ENCODE data around the gene IL24.

IL24 gene

DNA sequence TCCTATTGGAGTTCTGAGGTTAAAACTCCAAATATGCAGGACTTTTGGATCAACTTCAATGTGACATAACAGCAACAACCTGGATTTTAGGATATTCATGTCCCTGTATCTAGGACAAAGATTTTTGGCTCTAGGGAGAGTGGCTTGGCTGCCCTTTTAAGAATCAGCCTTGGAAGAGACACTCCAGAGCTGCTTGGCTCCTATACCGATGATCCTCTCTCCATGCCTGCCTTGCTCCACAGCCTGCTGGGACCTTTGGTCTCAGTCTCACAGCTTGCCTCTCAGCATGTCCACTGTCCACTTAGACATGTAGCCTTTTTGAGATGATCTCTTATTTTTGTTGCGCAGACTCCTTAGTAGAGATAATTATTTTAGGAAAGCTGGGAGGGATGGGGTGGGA, 29.0 kb downstream of the IL24 start:
- DNase-seq, result no peak

DNA sequence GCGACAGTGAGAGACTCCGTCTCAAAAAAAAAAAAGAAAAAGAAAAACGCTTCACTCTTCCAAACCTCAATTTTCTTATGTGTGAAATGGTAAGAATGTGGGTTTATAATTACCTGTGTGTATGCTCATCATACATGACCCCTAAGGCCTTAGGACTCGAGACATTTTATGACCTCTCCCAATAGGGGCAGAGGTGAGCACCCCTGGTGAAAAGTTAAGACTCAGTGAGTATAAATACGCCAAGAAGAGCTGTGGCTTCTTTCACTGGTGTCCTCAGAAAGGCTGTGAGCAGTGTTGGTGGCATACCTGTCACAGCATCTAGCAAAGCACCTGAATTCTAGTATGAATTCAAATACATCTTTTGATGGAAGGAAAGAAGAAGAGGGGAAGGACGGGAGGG, 32.3 kb downstream of the IL24 start:
- DNase-seq, result no peak

DNA sequence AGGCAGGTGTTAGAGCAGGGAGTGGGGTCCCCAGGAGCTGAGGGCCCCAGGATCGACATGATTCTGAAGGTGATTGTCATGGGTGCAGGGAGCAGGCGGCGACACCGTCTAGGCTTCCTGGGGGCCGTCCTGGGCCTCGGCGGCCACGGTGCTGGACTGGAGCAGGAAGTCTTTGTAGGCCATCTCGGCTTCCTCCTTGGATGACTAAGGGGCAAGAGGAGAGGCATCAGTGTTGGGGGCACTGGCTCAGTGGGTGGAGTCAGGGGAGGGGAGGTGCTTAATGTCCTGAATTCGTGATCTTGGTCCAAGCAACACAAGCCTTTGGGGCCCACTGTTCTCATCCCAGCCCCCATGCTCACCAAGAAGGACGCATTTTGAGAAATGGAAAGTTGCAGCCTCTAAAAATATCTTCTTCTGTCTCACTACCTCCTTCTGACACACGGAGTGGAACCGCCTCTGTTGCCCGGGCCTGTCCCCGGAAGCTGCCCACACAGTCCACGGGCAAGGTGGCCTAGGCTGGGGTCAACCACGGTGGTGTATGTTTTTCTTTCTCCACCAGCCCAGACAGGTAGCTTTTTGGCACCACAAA, 33.1 kb downstream of the IL24 start:
- DNase-seq, result peak; percentile 69 to 82

DNA sequence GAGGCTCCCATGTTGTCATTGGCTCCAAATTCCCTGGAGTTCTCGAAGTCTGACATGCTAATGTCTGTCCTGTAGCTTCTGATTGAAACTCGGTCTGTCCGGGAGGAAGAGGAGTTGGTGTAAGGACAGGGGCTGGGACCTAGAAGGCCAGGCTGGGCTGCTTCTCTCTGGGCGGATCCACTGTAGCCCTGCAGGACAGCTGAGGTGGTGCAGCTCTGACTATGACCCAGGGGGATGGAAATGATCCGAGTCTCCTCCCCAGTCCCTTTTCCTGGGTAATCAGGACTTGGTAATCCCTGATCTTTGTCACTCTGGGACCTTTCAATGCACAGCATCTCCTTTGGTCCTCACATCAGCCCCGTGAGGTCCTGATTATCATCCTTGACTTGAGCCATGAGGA, 34.5 kb downstream of the IL24 start:
- no peak for DNase-seq

DNA sequence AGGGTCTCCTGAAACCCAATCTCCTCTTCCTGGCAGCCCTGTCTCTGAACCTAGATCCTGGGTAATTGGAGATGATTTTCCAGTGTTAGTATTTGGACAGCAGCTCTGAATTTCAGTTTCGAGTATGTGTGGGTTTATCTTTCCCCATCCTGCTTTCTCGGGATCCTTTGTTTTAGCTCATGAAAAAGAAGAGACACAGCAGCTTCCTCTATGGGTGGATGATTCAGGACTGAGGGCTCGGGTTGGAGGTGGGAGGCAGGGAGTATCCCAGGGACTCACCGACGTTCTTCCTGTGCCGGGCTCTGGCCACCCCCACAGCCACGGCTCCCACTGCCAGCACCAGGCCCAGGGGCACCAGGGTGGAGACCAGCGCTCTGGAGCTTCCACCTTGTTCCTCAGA, 34.9 kb downstream of the IL24 start:
- DNase-seq, result peak; percentile 63 to 84

DNA sequence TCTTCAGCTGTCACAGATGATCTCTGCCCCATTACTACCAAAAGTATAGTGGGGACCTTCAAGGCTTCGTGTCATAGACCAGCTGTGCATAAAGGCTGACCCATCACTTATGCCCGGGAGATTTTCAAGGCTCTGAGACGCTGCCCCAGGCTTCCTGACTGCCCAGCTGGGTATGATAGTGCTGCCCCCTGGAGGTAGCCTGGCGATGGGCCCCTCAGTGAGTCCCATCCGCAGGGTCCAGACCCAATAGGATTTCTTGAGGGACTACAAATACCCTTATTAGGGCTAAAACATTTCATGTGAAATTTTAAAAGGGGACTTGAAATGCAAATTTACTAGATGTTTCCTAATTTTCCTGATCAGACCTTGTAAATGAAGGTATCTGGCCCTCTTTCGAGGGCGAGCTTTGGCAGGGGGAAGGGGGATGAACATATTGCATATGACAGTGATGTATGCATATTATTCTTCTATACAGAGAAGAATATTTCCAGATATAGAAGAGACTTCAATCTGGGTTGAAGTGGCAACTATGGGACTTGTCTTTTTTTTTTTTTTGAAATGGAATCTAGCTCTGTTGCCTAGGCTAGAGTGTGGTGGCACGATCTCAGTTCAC, 36.2 kb downstream of the IL24 start:
- DNase-seq, result peak; percentile 59 to 79

DNA sequence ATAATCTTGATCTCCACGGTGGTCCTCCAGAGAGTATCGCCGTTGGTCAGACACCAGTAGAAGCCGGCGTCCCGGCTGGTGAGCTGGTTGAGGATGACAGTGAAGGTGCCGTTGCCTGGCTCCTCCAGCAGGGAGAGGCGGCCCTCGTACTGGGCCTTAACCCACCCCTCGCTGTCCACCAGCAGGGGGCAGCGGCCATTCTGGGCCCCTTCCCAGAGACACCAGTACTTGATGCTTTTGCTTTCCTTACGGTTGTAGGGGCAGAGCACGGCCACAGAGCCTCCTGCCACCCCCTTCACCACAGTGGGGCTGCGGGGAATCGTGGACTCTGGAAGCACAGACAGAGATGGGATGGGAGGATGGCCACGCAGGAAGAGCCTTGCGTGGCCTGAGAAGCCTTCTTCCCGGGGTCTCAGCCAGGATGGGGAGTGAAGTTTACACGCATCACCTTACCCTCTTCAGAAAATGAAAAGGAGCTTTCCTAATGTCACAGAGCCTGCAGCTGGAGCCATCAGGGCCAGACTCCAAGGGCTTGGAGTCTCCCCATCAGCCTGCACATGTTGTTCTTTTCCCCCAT, 38.3 kb downstream of the IL24 start:
- DNase-seq, result peak; percentile 68 to 73

DNA sequence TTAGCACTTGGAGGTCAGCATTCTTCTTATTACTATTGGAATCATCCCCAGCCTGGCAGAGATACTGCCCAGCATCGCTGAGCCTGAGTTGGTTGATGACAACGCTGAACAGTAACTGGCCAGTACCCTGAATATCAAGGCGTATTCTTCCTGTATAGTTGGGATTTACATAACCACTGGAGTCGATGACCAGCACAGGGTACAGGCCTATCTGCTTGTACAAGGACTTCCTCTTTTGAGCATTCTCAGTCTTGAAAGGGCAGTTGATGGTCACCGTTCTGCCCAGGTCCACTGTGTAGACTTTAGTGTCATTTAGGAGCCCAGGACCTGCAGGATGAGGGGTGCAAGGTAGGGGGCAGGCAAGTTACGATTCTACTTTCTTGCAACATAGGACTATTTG, 40.2 kb downstream of the IL24 start:
- DNase-seq, result peak in 1 of 2 donors; percentile 31

DNA sequence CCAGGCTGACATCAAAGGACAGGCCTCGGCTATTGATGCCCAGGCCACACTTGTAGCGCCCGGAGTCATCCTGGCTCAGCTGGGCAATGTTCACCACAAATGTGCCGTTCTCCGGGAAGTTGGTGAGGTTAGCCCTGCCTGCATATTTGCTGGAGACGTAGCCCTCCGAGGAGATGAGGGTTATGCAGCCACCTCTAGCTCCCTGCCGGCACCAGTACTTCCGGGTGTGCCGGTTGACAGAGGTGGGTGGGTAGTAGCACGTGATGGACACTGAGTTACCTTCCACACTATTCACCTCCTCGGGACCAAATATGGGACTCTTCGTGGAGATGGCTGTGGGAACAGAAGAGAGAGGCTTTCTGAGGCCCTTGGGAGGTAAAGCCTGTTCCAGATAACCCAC, 41.9 kb downstream of the IL24 start:
- no peak for DNase-seq

DNA sequence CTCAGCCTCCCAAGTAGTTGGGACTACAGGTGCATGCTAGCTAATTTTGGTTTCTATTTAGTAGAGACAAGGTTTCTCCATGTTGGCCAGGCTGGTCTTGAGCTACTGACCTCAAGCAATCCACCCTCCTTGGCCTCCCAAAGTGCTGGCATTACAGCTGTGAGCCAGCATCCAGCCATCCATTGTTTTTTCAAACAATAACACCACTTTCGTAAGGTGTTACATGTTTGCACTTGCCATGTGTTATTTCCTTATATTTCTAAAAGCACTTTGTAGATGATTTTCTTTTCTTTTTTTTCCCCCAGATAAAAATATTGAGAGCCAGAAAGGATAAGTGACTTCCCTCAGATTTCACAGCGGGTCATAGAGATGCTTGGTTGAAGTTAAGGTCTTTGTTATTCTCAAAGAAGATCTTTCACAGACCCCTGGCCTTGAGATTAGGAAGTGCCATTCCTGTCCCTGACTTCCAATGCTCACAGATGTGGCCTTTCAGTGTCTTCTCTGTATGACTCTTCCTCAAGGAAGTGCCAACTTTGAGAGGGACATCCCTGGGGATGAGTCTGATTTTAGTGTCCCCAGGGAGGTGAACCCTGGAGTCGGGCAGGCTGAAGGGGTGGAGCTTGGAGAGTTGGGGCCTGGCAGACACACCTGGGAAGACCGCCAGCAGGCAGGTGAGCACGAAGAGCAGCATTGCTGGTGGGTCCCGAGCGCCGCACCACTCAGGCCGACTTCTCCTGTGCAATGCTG, 42.8 kb downstream of the IL24 start:
- no peak for DNase-seq

DNA sequence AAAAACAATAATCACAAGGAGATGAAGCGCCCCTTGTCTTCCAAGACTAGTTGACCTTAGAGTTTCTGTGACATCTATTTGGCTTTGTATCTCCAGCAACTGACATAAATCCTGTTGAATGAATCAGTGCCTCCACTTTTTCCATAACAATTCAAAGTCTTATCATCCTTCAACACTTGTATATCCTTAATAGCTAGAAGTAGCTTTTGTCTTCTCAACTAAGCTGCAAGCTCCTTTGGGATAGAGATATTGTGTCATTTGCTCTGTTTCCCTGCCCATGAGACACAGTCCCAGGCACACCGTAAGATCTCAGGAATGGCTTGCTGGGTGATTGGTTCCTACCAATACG, 43.3 kb downstream of the IL24 start:
- DNase-seq, result no peak

DNA sequence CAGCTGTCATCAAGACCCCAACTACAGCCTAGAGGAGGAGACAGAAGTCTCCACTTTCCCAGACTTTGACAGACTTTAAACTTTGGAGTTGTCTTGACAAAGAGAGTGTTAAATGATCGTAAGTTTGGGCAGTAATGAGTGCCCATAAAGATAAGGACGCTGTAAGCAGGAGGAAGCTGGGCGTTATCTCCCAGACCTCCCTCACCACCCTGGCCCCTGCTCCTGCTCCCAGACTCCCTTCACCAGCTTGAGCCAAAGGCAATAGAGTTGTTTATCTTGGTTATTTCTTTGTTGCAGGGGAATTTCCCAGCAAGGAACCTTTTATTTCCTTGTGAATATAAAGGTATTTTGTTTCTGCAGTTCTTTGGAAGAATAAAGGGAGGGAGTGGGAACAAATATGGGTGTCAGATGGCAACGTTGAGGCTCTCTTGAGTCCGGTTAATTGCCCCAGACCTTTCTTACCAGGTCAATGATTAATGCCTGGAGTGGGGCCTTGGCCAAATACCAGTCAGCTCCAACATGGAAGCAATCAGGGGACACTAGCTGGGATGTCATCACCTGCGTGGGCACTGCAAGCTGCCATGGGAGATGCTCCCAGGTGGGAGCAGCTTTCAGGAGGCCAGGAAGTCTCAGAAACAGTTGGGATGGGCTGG, 44.6 kb downstream of the IL24 start:
- DNase-seq, result no peak

DNA sequence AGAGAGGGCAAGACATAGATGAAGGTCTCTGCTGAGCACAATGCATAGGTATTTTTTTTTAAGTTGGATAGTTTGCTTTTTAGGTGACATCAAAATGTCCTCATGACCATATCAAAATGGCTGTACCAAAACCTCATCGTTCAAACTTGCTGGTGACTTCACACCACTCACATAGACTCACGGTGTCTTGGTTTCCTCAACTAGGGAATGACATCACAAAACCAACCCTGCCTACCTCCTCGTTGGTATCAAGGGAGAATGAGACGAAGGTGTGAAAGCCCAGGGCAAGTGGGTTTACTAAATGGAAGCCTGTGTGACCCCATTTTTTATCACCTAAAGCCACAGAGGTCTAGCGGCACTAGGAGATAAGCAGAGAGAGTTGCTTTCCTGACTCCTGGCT, 47.5 kb downstream of the IL24 start:
- no peak for DNase-seq

DNA sequence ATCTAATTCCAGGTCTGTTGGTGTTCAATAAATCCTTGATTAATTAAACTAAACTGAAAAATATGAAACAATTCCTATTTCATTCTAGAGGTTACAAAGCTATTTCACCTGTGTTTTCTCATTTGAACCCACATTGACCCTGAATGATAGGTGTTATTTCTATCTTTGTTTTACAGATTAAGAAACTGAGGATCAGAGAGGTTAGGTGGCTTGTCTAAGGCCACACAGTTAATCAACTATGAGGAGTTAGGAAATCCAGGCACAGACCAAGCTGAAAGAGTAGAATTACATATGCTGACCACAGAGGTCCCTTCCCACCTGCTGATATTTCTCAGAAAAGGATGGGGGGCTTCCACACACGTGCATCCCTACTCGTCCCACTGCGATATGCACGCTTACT, 48.5 kb downstream of the IL24 start:
- no peak for DNase-seq

DNA sequence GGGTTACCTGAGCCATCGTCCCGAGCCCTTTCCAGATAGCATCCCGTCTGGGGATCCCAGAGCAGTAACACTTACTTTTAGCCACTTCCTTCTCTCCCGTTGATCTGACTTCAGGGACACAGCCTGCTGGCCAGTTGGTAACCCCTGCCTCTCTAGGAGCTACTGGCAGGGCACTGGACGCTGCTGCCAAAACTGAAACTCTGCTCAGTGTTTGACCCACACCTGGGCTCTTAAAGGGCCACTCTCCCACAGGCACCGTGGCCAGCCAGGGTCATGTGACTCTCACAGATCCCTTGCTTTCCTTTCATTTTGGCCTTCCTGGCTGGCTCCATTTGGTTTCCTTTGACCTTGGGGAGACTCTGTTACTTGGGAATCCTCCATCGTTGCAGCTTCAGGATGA, 49.0 kb downstream of the IL24 start, which contains the start of gene PIGR:
PIGR (minus strand) TSS at position 206 of the 400 bp plus-strand sequence. CDS start 5,935 bp downstream, outside the sequence.
- DNase-seq, result no peak

DNA sequence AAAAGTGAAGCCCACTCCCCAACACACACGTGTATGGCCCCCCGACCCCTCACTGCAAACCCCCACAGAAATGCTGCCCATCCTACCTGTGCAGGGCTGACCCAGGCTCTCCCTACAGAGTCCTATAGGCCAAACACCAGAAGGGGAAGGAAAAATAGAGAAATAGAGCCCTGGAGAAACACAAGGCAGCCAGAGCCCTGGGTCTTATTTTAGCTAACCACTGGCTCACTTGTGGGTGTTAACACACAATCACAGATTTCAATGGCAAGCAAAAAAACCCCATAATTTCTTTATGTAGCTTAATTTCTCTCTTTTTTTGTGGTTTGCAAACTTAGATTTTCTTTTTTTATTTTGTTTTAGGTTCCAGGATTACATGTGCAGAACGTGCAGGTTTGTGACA, 50.0 kb downstream of the IL24 start:
- peak; percentile 47 to 62 for DNase-seq

DNA sequence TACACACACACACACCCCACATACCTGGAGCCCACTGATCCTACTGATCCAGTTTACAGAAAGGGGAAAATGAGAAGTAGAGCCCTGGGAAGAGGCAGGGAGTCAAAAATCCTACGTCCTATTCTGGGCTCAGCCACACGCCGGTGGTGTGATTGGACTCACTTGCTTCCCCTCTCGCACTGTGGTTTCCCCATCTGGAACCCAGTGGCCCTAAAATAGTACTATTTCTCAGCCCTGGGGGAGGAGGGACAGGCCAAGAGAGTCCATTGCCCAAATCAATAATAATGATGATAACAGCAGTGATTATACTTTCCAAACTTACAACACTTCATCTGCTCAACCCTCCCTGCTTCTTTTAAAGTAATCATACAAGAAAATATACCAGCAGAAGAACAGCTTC, 52.0 kb downstream of the IL24 start:
- peak; percentile 47 to 80 for DNase-seq

DNA sequence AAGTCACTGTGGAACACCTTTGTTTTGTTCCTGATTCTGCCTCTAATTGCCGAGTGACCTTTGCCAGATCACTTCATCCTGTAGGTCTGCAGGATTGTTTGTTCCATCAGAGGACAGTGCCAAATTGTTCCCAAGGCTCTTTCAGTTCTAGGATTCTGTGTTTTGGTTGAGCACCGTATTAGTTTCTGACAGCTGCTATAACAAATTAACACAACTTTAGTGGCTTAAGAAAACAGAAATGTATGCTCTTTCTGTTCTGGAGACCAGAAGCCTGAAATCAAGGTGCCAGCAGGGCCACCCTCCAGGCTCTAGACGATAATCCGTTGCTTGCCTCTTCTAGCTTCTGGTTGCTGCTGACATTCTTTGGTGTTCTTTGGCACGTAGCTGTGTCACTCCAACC, 52.4 kb downstream of the IL24 start:
- no peak for DNase-seq

DNA sequence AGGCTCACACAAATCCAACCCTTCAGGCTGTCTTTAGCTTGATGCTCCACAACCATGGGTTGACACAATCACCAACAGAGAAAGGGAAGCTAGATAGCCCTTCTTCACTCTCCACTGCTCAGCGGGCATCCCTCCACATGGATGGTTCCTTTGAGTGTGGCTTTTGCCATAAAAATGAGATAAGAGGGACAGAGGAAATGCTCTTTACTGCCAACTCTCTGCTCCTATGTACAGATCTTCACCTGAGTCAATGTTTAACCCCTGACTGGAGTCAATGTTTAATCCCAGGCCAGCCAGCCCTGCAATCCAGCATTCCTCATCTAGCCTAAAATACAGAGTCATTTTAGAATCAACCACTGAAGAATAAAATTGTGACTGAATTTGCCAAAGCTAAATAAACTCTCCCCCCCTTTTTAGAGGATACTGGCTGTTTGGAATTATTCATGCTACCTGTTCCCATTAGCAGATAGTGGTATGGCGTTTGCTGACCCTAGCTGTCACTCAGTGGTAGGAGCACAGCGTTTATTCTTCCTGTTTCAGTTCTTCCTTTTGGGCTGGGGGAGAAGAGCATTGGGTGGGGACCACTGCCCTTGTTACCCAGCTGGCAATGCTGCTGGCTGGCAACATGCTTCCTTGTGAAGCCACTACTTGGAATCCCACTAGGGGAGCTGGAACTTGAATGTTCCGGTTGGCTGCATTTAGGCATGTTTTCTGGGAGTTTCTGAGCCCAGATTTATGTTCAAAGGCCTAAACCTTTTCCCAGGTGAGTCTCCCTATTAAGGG, 54.3 kb downstream of the IL24 start:
- DNase-seq, result no peak

DNA sequence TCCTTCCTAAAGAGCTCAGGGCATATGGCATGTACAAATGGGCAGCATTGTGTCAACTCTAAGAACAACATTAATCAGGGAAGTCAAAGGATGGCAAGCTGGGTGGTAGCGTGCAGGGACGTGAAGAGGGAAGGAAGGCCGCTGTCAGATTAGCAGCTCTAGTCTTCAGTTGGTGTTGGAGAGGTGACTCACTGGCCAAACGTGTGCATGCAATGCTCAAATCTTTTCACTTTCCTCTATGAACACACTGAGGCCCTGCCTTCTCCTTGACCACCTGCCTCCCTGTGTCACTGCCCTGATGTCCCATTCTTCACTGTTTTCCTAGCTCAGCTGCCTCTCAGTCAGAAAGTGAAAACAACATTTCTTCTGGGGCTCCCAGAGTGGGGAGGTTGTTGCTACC, 54.9 kb downstream of the IL24 start:
- DNase-seq, result peak; percentile 72 to 90

DNA sequence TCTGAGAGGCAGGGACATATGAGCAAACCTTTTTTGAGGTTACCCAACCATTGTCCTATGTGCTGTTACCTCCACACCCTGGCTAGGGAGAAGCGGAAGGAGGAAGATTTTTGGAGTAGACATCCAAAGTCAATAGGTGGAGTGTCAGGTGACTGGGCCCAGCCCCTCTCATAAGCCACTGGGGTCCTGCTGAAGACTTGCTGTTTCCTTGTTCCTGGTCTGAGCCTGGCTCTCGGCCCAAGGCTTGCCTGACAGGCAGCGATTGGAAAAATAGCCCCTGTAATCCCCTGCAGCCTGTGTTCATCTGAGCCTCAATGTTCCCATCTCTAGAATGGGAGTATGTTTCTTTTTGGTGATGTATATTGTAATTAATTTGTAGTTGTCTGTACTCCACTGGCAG, 55.9 kb downstream of the IL24 start:
- DNase-seq, result no peak

DNA sequence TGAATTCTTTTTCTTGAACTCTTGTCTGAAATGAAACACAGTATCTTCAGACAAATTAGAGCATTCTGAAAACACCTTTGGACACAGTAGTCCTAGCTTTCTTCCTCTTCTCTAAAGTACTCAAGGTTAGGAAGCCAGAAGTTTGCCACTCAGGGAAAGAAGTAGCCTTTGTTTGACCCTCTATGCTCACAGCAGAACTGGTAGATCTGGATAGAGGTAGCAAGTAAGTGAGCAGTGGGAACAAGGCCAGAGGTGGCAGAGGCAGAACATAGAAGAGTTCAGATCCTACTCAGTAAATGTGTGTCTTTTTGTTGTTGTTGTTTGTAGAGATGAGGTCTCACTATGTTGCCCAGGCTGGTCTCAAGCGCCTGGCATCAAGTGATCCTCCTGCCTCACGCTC, 56.4 kb downstream of the IL24 start:
- no peak for DNase-seq
